ENCODE measurements around the gene MBP.

DNA sequence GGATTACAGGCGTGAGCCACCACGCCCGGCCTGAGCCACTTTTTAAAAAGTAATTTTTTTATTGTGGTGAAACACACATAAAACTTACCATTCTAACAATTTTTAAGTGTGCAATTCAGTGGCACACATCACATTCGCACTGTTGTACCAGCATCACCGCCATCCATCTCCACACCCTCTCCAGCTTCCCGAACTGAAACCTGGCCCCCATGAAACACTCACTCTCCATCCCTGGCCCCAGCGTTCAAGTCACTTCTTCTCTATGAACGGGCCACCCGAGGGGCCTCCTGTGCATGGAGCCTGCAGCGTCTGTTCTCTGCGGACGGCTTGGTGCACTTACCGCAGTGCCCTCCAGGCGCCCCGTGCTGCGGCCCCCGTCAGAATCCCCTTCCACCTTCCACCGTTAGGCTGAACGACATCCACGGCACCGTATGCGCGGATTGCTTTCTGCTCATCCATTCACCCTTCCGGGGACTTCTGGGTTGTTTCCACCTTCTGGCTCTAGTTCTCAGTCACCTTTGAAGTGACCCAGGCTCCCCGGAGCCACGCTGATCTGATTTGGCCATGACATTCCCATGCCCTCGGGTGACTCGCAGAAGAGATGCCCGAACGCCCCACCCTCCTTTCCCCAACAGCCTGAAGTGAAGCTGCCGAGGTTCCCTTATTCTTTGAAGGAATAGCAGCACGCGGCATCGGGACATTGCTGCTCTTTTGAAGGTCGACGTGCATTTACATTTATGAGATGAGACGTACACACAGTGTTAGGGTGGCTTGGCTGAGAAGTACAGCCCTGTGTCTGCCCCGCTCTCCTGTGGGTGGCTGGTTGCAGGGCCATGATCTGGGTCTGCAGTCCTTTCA, 134.4 kb downstream of the MBP start:
- TF ChIP-seq POLR2A (IDR thresholded peaks at IDR 0.05) (no peak), CTCF (IDR thresholded peaks at IDR 0.05) (no peak)

Measured in lower leg skin (tissue), 3 donors.